GM12801 (cell line): ENCODE measurements around the gene PCSK7.

ENCODE experiments used
- TF ChIP-seq, protein P1 (sequence below): IDR thresholded peaks from one replicate; pipeline ENCODE4 v1.5.1; 2011; ENCODE audit warnings: control low read depth; ENCODE audit not compliant: insufficient read length; ENCODE audit errors: extremely low read depth

Gene PCSK7

DNA sequence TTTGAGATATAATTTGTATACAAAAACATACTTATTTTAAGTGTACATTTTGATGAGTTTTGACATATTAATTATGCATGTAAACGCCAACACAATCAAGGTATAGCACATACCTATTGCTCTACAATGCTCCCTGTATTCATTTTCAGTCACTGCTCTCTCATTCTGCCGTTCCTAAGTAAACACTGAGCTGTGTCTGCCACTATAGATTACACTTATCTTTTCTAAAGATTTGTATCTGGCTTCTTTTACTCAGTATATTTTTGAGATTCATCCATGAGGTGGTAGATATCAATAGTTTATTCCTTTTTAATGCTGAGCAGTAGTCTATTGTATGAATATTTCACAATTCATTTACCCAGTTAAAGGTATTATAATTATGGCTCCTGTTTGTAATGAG is 33.9 kb upstream of the PCSK7 start:
- TF ChIP-seq, protein P1, sequence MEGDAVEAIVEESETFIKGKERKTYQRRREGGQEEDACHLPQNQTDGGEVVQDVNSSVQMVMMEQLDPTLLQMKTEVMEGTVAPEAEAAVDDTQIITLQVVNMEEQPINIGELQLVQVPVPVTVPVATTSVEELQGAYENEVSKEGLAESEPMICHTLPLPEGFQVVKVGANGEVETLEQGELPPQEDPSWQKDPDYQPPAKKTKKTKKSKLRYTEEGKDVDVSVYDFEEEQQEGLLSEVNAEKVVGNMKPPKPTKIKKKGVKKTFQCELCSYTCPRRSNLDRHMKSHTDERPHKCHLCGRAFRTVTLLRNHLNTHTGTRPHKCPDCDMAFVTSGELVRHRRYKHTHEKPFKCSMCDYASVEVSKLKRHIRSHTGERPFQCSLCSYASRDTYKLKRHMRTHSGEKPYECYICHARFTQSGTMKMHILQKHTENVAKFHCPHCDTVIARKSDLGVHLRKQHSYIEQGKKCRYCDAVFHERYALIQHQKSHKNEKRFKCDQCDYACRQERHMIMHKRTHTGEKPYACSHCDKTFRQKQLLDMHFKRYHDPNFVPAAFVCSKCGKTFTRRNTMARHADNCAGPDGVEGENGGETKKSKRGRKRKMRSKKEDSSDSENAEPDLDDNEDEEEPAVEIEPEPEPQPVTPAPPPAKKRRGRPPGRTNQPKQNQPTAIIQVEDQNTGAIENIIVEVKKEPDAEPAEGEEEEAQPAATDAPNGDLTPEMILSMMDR = no peak

DNA sequence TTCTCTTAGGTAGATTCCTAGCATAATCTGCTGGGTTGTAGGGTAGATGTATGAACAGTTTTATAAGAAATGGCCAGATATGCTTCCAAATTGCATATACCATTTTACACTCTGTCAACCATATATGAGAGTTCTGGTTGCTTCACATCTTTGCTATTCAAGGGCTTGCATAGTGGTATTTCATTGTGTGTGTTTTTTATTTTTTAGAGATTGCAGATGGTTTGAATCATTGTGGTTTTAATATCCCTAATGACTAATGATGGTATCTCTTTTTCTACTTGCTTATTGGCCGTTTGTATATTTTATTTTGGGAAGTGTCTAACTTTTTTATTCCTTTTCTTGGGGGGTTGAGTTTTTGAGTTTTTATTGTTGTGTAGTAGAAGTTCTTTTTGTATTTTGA is 27.5 kb upstream of the PCSK7 start:
- TF ChIP-seq, protein P1 = no peak

DNA sequence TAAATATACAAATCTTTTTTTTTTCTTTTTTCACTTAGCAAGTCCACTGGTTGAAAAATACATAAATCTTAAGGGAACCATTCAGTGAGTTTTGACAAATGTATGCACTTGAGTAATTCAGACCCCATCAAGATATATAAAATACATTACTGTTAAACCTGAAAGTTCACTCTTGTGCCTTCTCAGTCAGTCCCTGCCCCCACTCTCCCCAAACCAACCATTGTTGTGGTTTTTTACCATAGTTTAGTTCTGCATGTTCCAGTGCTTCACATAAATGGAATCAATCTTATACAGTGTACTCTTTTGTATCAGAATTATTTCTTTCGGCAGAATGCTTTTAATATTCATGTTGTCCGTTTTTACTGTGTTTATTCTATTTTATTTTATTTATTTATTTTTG is 26.7 kb upstream of the PCSK7 start:
- TF ChIP-seq, protein P1 = no peak

DNA sequence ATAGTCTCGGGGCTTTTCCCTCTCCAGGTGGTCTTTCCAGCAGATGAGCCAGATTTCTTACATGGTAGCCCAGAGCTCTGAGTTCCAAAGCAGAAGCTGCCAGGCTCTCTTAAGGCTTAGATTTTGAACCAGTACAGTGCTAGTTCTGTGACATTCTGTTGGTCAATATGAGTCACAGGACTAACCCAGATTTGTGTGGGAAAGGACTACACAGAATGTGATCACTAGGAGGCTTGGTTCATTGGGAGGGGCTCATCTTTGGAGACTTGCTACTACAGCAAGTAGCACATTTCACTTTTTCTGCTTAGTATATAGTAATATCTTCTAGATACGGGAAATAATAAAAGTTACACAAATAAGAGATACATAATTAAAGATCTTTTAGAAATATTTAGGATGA is 24.7 kb upstream of the PCSK7 start:
- TF ChIP-seq, protein P1 = no peak

DNA sequence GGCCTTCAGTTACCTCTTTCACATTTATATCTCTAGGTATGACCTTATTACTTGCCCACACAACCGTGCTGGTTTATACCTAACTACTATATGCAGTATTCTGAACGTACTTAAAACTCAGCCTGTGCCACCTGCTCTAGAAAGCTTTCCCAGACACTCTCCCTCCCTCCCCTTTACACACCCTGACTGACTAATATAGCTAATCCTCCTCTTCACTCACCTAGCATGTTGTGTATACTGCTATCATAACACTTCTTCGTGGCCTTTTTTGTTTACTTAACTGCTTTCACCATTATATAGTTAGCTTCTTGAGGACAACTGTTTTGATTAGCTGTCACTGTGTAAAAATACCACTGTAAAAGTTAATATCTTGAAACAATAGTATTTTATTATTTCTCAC is 24.1 kb upstream of the PCSK7 start:
- TF ChIP-seq, protein P1 = no peak

DNA sequence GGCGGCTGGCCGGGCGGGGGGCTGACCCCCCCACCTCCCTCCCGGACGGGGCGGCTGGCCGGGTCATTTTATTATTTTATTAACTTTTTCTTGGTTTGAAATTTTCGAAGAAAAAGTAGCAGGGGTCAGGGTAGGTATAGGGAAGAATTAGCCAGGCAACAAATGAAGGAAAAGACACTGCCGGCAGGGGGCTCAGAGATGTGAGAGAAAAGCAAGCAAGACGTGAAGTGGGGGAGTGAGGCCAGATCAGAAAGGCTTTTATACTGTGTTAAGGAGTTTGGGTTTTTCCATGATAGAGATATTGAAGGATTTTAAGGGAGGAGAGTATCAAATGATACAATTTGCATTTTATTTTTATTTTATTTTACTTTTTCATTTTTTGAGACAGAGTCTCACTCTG is 19.6 kb upstream of the PCSK7 start:
- TF ChIP-seq, protein P1 = no peak

DNA sequence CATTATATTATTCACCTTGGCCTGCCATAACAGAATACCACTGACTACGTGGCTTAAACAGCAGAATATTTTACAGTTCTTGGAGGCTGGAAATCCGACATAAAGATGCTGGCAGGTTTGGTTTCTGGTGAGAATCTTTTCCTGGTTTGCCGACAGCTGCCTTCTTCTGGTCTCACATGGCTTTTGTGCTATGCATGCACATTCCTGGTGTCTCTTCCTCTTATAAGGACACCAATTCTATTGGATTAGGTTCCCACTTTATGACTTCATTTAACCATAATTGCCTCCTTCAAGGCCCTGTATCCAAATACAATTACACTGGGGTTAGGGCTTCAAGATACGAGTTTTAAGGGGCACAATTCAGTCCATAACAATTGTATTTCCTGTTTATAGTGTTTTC is 17.7 kb upstream of the PCSK7 start:
- TF ChIP-seq, protein P1 = no peak

DNA sequence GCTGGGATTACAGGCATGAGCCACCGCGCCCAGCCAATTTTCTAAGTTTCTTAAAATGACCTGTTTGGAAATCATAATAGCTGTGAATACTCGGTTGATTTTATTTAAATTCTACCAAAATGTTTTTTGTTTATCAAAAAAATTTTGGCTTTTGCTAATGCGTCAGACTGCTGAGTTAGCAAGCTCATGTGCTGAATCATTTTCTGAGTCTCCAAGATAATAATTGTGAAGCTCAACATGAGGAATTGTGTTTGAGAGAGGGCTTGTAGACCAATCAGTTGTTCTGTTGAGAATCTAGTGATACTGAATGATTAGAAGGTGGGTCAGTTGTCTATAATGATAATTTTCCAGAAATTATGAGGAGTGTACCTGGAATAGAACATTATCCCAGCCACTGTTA is 16.5 kb upstream of the PCSK7 start:
- TF ChIP-seq, protein P1 = no peak
